Mesenchymal stem cell (in vitro differentiated cells and primary cell): ENCODE measurements around the gene BCL7A.

ENCODE experiments used
- DNase-seq: peaks from one replicate; pipeline ENCODE4 v3.0.0-alpha.2; 2013
- H2AFZ ChIP-seq: one replicate; pipeline ENCODE4 v1.6.1; 2013; ENCODE audit warnings: low read depth, mild to moderate bottlenecking, control low read depth, inconsistent platforms, low read length, moderate library complexity
- H2AK5ac ChIP-seq: 2 replicates; pipeline ENCODE4 v1.6.1; 2013; ENCODE audit warnings: low read length, moderate library complexity, mild to moderate bottlenecking, inconsistent platforms; ENCODE audit not compliant: severe bottlenecking
- H2BK120ac ChIP-seq: one replicate; pipeline ENCODE4 v1.6.1; 2013; ENCODE audit warnings: low read depth, mild to moderate bottlenecking, inconsistent platforms, low read length, moderate library complexity
- H2BK12ac ChIP-seq, 2 experiments: one replicate each; pipeline ENCODE4 v1.6.1; 2013; ENCODE audit warnings: inconsistent platforms in 2 of 2, low read length in 2 of 2, mild to moderate bottlenecking in 2 of 2, moderate library complexity in 2 of 2, control low read depth in 1 of 2
- H2BK15ac ChIP-seq: one replicate; pipeline ENCODE4 v1.6.1; 2013; ENCODE audit warnings: mild to moderate bottlenecking, low read depth, inconsistent platforms; ENCODE audit not compliant: poor library complexity, severe bottlenecking
- H2BK5ac ChIP-seq: 2 replicates; pipeline ENCODE4 v1.6.1; 2013; ENCODE audit warnings: low read depth, mild to moderate bottlenecking, low read length, control low read depth, inconsistent platforms; ENCODE audit not compliant: poor library complexity, severe bottlenecking
- H3K14ac ChIP-seq, 2 experiments: one replicate each; pipeline ENCODE4 v1.6.1; 2013; ENCODE audit warnings: inconsistent platforms in 2 of 2, low read length in 2 of 2, control low read depth in 1 of 2, mild to moderate bottlenecking in 1 of 2, moderate library complexity in 1 of 2
- H3K18ac ChIP-seq, 2 experiments: one replicate each; pipeline ENCODE4 v1.6.1; 2013; ENCODE audit warnings: inconsistent platforms in 2 of 2, low read length in 2 of 2, control low read depth in 1 of 2, low read depth in 1 of 2, mild to moderate bottlenecking in 1 of 2
- H3K23ac ChIP-seq, 2 experiments: one replicate each; pipeline ENCODE4 v1.6.1; 2013; ENCODE audit warnings: inconsistent platforms in 2 of 2, low read length in 2 of 2, mild to moderate bottlenecking in 2 of 2, moderate library complexity in 2 of 2, control low read depth in 1 of 2
- H3K27ac ChIP-seq: 2 replicates; pipeline ENCODE4 v1.5.1; 2013; ENCODE audit warnings: mild to moderate bottlenecking, moderate library complexity, low read length, control low read depth, inconsistent platforms; ENCODE audit not compliant: poor library complexity, severe bottlenecking
- H3K27me3 ChIP-seq, 2 experiments: 2 replicates each; pipeline versions ENCODE4 v1.6.1 to v1.7.0; 2013; ENCODE audit warnings: low read length in 2 of 2, mild to moderate bottlenecking in 2 of 2, moderate library complexity in 2 of 2, control low read depth in 1 of 2, inconsistent platforms in 1 of 2; ENCODE audit not compliant: control insufficient read depth in 1 of 2, insufficient read depth in 1 of 2
- H3K36me3 ChIP-seq, 2 experiments: 2 replicates each; pipeline versions ENCODE4 v1.6.1 to v1.7.0; 2013; ENCODE audit warnings: low read length in 2 of 2, control low read depth in 1 of 2, inconsistent platforms in 1 of 2, low read depth in 1 of 2, mild to moderate bottlenecking in 1 of 2; ENCODE audit not compliant: insufficient read depth in 2 of 2, control insufficient read depth in 1 of 2
- H3K4ac ChIP-seq, 2 experiments: one replicate each; pipeline ENCODE4 v1.6.1; 2013; ENCODE audit warnings: inconsistent platforms in 2 of 2, low read length in 2 of 2, mild to moderate bottlenecking in 2 of 2, moderate library complexity in 2 of 2, control low read depth in 1 of 2, low read depth in 1 of 2
- H3K4me1 ChIP-seq: 2 replicates; pipeline ENCODE4 v1.6.1; 2013; ENCODE audit warnings: low read depth, low read length, control low read depth; ENCODE audit not compliant: control insufficient read depth, insufficient read depth
- H3K4me2 ChIP-seq: 2 replicates; pipeline ENCODE4 v1.6.1; 2013; ENCODE audit warnings: low read length, mild to moderate bottlenecking, inconsistent platforms; ENCODE audit not compliant: poor library complexity, severe bottlenecking
- H3K4me3 ChIP-seq, 2 experiments: 2 replicates each; pipeline versions ENCODE4 v1.5.1 to v1.7.0; 2013; ENCODE audit warnings: low read length in 2 of 2, mild to moderate bottlenecking in 2 of 2, control low read depth in 1 of 2, low read depth in 1 of 2; ENCODE audit not compliant: insufficient read depth in 1 of 2
- H3K79me1 ChIP-seq: replicated peaks from 2 replicates; pipeline ENCODE4 v1.6.1; 2013; ENCODE audit warnings: mild to moderate bottlenecking, control low read depth, low read length, inconsistent platforms; ENCODE audit not compliant: poor library complexity, severe bottlenecking
- H3K9ac ChIP-seq: 2 replicates; pipeline ENCODE4 v1.7.0; 2013; ENCODE audit warnings: mild to moderate bottlenecking, low read length, moderate library complexity
- H3K9me3 ChIP-seq: 2 replicates; pipeline ENCODE4 v1.7.0; 2013; ENCODE audit warnings: mild to moderate bottlenecking, low read length; ENCODE audit not compliant: control insufficient read depth
- H4K8ac ChIP-seq: one replicate; pipeline ENCODE4 v1.6.1; 2013; ENCODE audit warnings: inconsistent platforms, mild to moderate bottlenecking, low read length, moderate library complexity
- H4K91ac ChIP-seq: one replicate; pipeline ENCODE4 v1.6.1; 2013; ENCODE audit warnings: mild to moderate bottlenecking, low read length, inconsistent platforms
- WGBS: methylation state at CpG from one replicate; pipeline ENCODE4 v1.1.7; 2013; ENCODE audit warnings: mixed read lengths; 5-methylcytosine and 5-hydroxymethylcytosine counted together

BCL7A gene

GRCh38 chr12:122067966-122068365, 46.3 kb downstream of the BCL7A start:
- H3K79me1 ChIP-seq, result peaks cover 7% of the 10 kb centered on the region
- no peak overlapping the region for H4K91ac ChIP-seq
- no peak overlapping the region for H3K4ac ChIP-seq
- H2BK120ac ChIP-seq, result no peak overlapping the region
- H3K4me2 ChIP-seq, result no peak overlapping the region
- H2BK12ac ChIP-seq, result no peak overlapping the region
- H2AFZ ChIP-seq, result no peak overlapping the region
- no peak overlapping the region for H3K4me3 ChIP-seq
- H3K14ac ChIP-seq, result no peak overlapping the region
- no peak overlapping the region for H3K23ac ChIP-seq
- H3K36me3 ChIP-seq, result peaks cover 0 to 4% of the 10 kb centered on the region in 2 experiments
- H3K9me3 ChIP-seq, result no peaks in the 10 kb centered on the region
- no peak overlapping the region for H2AK5ac ChIP-seq
- H3K27ac ChIP-seq, result no peak overlapping the region
- 46% methylated on average over 13 of the region's 13 CpGs for WGBS
- H3K9ac ChIP-seq, result no peak overlapping the region
- peak overlapping the region in 1 of 2 experiments; percentile 46 for H3K18ac ChIP-seq
- no peak overlapping the region for H4K8ac ChIP-seq
- peak overlapping the region; percentile 44 for H2BK15ac ChIP-seq
- H2BK5ac ChIP-seq, result no peak overlapping the region
- peaks cover 38% of the 10 kb centered on the region for H3K4me1 ChIP-seq
- peak; percentile 75 for DNase-seq
- no peaks in the 10 kb centered on the region for H3K27me3 ChIP-seq

DNA sequence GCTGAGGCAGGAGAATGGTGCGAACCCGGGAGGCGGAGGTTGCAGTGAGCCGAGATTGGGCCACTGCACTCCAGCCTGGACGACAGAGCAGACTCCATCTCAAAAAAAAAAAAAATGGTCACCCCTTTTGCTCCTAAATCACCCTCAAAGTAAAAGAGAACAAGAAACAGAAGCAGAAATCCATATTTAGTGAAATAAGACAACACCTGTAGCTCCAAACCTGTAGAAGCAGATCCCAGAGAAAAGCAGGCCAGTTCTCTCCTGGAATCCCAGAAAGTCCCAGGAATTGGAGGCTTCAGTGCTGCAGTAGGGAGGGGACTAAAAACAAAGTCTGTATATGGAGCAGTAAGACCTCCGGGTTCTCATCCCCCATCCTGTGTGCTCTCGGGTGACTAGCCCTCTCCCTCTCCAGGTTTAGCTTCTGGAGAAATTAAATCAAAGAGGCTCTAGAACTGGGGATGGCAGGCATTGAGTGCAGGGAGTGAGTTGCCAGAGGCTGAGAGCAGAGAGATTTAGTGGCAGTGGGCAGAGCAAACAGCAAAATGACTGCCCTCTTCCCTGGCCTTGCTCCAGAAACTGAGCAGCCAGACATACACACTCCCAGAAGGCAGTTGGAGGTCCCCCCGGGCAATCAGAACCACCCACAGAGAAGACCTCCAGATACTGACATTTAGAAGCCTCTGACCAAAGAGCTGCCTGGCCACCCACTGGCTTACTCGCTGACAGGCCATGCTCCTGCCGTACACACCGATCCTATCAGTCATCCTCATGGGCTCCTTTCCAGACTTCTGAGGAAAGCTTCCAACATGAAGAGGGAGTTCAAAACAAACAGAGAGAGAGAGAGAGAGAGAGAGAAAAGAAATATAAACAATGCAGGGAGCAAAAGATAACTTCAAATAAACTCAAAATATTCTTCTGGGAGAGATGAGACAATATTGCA, 50.6 kb downstream of the BCL7A start:
- H2AK5ac ChIP-seq, result peak overlapping the region; percentile 33
- H3K4me1 ChIP-seq, result peaks cover 14% of the 10 kb centered on the region
- 62% methylated on average over 8 of the region's 11 CpGs for WGBS
- H3K4me3 ChIP-seq, result peak overlapping the region in 1 of 2 experiments; percentile 31
- DNase-seq, result peak; percentile 93
- H3K27ac ChIP-seq, result peak overlapping the region; percentile 83
- H2BK5ac ChIP-seq, result no peak overlapping the region
- H3K9me3 ChIP-seq, result no peaks in the 10 kb centered on the region
- no peak overlapping the region for H3K14ac ChIP-seq
- peak overlapping the region; percentile 56 for H3K9ac ChIP-seq
- no peak overlapping the region for H2AFZ ChIP-seq
- H4K8ac ChIP-seq, result no peak overlapping the region
- H3K79me1 ChIP-seq, result peaks cover 2% of the 10 kb centered on the region
- no peak overlapping the region for H2BK120ac ChIP-seq
- peak overlapping the region; percentile 0 for H3K4me2 ChIP-seq
- no peak overlapping the region for H3K23ac ChIP-seq
- H2BK12ac ChIP-seq, result no peak overlapping the region
- H3K4ac ChIP-seq, result peak overlapping the region in 1 of 2 experiments; percentile 35
- H2BK15ac ChIP-seq, result no peak overlapping the region
- peaks cover 0 to 4% of the 10 kb centered on the region in 2 experiments for H3K36me3 ChIP-seq
- H4K91ac ChIP-seq, result no peak overlapping the region
- no peaks in the 10 kb centered on the region for H3K27me3 ChIP-seq
- H3K18ac ChIP-seq, result peak overlapping the region in 1 of 2 experiments; percentile 68

- no peak overlapping the region for H2AFZ ChIP-seq
- H2BK5ac ChIP-seq, result no peak overlapping the region
- H3K27me3 ChIP-seq, result no peaks in the 10 kb centered on the region
- no peak overlapping the region for H3K27ac ChIP-seq
- peaks cover 0 to 4% of the 10 kb centered on the region in 2 experiments for H3K36me3 ChIP-seq
- H2BK12ac ChIP-seq, result no peak overlapping the region
- no peak overlapping the region for H3K4me2 ChIP-seq
- H3K9me3 ChIP-seq, result no peaks in the 10 kb centered on the region
- H3K23ac ChIP-seq, result no peak overlapping the region
- WGBS, result 95% methylated on average over 1 of the region's 1 CpG
- peaks cover 2% of the 10 kb centered on the region for H3K79me1 ChIP-seq
- no peak overlapping the region for H4K8ac ChIP-seq
- DNase-seq, result no peak
- no peak overlapping the region for H3K4me3 ChIP-seq
- H2BK120ac ChIP-seq, result no peak overlapping the region
- no peak overlapping the region for H3K14ac ChIP-seq
- H3K18ac ChIP-seq, result no peak overlapping the region
- no peak overlapping the region for H2AK5ac ChIP-seq
- H3K9ac ChIP-seq, result no peak overlapping the region
- H3K4me1 ChIP-seq, result peaks cover 16% of the 10 kb centered on the region
- no peak overlapping the region for H2BK15ac ChIP-seq
- no peak overlapping the region for H4K91ac ChIP-seq
- H3K4ac ChIP-seq, result no peak overlapping the region
Observed at GRCh38 chr12:122073815-122074214, 52.1 kb downstream of the BCL7A start.

DNA sequence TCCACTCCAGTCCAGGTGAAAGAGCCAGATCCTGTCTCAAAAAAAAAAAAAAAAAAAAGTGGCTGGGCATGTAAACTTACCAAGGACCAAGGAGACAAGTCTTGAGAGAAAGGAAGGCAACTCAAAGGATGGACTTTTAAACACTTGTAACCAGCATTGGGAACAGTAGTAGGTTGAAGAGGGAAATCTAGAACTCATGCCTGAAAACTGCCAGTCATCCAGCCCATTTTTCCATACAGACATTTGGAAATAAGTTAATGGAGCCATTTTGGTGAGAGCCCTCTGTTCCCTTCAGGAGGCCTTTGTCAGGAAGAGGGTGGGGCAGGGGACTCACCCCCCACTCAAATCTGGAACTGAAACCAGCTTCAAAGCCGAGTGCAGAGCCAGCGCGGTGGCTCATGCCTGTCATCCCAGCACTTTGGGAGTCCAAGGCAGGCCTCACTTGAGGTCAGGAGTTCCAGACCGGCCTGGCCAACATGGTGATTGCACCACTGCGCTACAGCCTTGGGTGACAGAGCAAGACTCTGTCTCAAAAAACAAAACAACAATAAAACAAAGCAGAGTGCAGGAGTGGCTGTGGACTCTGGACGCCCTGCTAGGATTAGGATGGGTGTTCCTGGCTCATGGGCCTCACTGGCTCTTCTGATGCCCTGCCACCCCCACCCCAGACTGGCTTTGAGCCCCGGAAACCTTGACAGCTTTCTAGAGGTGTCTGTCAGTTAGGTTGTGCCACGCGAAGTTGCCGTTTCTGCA, 55.2 kb downstream of the BCL7A start:
- 98% methylated on average over 10 of the region's 10 CpGs for WGBS
- H3K4me2 ChIP-seq, result no peak overlapping the region
- H3K23ac ChIP-seq, result no peak overlapping the region
- no peak overlapping the region for H3K9ac ChIP-seq
- no peaks in the 10 kb centered on the region for H3K79me1 ChIP-seq
- no peak overlapping the region for H2BK120ac ChIP-seq
- no peak overlapping the region for H4K91ac ChIP-seq
- no peak overlapping the region for H3K4me3 ChIP-seq
- no peak overlapping the region for H2BK12ac ChIP-seq
- H2AFZ ChIP-seq, result no peak overlapping the region
- no peak overlapping the region for H3K4ac ChIP-seq
- no peak overlapping the region for H2BK5ac ChIP-seq
- H2AK5ac ChIP-seq, result no peak overlapping the region
- H3K18ac ChIP-seq, result no peak overlapping the region
- H3K36me3 ChIP-seq, result no peaks in the 10 kb centered on the region
- DNase-seq, result no peak
- peaks cover 24% of the 10 kb centered on the region for H3K4me1 ChIP-seq
- no peaks in the 10 kb centered on the region for H3K27me3 ChIP-seq
- H3K14ac ChIP-seq, result no peak overlapping the region
- H4K8ac ChIP-seq, result peak overlapping the region; percentile 4
- no peak overlapping the region for H3K27ac ChIP-seq
- H3K9me3 ChIP-seq, result no peaks in the 10 kb centered on the region
- no peak overlapping the region for H2BK15ac ChIP-seq
